ENCODE measurements around the gene JPH2. TPM values are rescaled to one million over a fixed set of nuclear protein-coding genes. Genes with fewer than 3 reads are reported as not detected.

The JPH2 gene
- total RNA-seq, 6 experiments from 2014 or later = 0.09 to 0.31 (median 0.10) TPM; not detected in 1

DNA sequence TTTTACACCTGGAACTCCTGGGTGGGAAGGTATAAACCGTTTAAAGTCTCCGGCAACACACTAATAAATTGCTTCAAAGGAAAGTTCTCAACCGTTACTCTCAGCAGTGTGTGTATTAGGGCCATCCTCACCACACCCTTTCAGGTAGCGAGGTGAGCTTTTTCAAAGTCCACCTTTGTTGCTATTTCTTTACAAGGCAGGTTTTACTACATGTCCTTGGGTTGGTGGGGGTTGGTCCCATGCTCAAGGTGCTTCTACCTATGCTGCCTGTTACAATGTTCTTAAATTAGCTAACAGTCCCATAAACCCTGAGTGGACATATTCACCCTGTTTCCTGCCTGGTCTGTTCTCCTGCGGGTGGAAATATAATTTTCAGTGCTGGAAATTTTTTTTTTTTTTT lies 36.7 kb upstream of the JPH2 start:
- H3K4me1 ChIP-seq = no peaks in the 10 kb centered on the region
- 84% methylated on average over 5 of the region's 5 CpGs for whole genome bisulfite sequencing (ENCODE audit: insufficient coverage, low coverage, low lambda C conversion rate, missing lambda C conversion rate)
- H3K4me3 ChIP-seq = no peak overlapping the region
- H3K9me3 ChIP-seq = no peaks in the 10 kb centered on the region
- ATAC-seq (no peak), DNase-seq (no peak)
- no peaks in the 10 kb centered on the region for H3K27me3 ChIP-seq
- no peak overlapping the region for H3K27ac ChIP-seq
- no peaks in the 10 kb centered on the region for H3K36me3 ChIP-seq
- TF ChIP-seq, protein P1, sequence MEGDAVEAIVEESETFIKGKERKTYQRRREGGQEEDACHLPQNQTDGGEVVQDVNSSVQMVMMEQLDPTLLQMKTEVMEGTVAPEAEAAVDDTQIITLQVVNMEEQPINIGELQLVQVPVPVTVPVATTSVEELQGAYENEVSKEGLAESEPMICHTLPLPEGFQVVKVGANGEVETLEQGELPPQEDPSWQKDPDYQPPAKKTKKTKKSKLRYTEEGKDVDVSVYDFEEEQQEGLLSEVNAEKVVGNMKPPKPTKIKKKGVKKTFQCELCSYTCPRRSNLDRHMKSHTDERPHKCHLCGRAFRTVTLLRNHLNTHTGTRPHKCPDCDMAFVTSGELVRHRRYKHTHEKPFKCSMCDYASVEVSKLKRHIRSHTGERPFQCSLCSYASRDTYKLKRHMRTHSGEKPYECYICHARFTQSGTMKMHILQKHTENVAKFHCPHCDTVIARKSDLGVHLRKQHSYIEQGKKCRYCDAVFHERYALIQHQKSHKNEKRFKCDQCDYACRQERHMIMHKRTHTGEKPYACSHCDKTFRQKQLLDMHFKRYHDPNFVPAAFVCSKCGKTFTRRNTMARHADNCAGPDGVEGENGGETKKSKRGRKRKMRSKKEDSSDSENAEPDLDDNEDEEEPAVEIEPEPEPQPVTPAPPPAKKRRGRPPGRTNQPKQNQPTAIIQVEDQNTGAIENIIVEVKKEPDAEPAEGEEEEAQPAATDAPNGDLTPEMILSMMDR (IDR thresholded peaks at IDR 0.05) = no peak
- no peak for TF ChIP-seq POLR2A (IDR thresholded peaks at IDR 0.05)
- intact Hi-C loops (cut with DNase I) = loop anchor here in 1 of 2 donors (10.0 kb wide), 1 partner anchor 81 kb away; no protein-coding TSS in a partner anchor

DNA sequence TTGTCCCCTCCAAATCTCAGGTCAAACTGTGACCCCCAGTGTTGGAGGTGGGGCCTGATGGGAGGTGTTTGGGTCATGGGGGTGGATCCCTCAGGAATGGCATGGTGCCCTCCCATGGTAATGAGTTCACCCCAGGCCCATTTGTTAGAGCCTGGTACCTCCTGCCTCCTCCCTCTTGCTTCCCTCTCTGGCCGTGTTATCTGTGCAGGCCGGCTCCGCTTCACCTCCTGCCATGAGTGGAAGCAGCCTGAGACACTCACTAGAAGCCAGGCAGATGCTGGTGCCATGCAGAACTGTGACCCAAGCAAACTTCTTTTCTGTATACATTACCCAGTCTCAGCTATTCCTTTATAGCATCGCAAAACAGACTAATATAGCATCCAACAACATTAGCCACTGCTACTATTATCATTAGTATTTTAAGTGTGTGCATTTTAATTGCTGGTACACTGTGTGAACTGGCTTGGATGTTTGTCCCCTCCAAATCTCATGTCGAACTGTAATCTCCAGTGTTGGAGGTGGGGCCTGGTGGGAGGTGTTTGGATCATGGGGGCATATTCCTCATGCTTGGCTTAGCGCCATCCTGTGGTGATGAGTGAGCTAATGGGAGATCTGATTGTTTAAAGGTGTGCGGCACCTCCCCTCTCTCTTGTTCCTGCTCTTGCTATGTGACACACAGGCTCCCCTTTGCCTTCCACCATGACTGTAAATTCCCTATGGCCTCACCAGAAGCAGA lies 35.8 kb upstream of the JPH2 start:
- 64% methylated on average over 4 of the region's 7 CpGs for WGBS (ENCODE audit: insufficient coverage, low coverage, low lambda C conversion rate, missing lambda C conversion rate)
- Histone ChIP-seq H3K36me3 (no peaks in the 10 kb centered on the region), H3K4me1 (peaks cover 0 to 4% (median 2%) of the 10 kb centered on the region in 4 donors), H3K27ac (no peak overlapping the region), H3K27me3 (no peaks in the 10 kb centered on the region), H3K9me3 (no peaks in the 10 kb centered on the region), H3K4me3 (no peak overlapping the region)
- TF ChIP-seq, protein P1 (IDR thresholded peaks at IDR 0.05) = no peak
- no peak for TF ChIP-seq POLR2A (IDR thresholded peaks at IDR 0.05)
- no peak for DNase-seq
- intact Hi-C loops (cut with DNase I) = loop anchor here in 1 of 2 donors (10.0 kb wide), 1 partner anchor 82 kb away; no protein-coding TSS in a partner anchor
- no peak for ATAC-seq

DNA sequence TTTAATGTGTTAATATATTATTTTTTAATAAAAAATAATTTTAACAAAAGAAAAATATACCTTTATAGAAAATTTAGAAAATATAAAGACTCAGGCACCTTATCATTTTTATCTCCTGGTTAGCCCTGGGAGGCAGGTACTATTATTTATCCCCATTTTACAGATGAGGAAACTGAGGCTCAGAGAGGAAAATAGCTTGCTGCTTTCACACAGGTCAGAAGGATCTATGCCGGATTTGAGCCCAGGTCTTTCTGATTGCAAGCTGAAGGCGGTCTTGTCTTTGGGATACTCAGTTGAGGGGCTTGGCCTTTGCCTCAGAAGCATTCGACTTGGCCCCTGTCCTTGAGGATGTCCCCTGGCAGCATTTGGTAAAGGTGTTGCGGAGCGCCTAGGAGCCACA lies 35.0 kb upstream of the JPH2 start:
- Histone ChIP-seq H3K4me3 (no peak overlapping the region), H3K27ac (no peak overlapping the region), H3K27me3 (no peaks in the 10 kb centered on the region), H3K9me3 (no peaks in the 10 kb centered on the region), H3K4me1 (peaks cover 0 to 10% (median 4%) of the 10 kb centered on the region in 4 donors), H3K36me3 (no peaks in the 10 kb centered on the region)
- 78% methylated on average over 2 of the region's 5 CpGs for WGBS (ENCODE audit: insufficient coverage, low coverage, low lambda C conversion rate, missing lambda C conversion rate)
- TF ChIP-seq POLR2A (IDR thresholded peaks at IDR 0.05) = no peak
- TF ChIP-seq, protein P1 (IDR thresholded peaks at IDR 0.05) = no peak
- ATAC-seq = no peak
- DNase-seq = no peak
- intact Hi-C loops (cut with DNase I) = loop anchor here in 1 of 2 donors (10.0 kb wide), 1 partner anchor 83 kb away; no protein-coding TSS in a partner anchor

DNA sequence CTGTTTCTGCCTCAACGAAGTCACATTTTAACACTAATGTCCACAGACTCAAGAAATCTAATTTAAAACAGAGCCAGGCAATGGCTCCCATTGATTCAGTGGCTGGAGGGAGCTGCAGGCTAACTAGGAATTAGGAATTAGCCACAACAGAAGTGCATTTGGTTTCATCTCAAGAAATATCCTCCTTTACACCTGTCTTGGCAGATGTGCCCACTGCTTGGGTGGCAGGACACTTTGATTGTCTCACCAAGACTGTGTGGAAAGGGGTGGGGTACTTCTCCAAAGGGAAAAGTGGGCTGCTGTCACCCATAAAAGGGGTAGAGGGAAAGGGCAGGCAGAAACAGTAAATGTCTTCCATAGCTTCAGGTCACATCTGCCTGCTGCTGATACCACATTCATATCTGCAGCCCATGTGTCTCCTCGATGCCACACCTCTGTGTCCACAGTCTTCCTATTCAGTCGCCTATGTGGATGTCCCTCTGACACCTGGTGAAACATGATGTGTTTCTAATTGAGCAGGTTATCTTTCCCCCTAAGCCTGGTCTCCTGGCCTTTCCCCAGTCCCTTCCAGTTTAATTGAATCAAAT lies 34.5 kb upstream of the JPH2 start:
- TF ChIP-seq, protein P1 (IDR thresholded peaks at IDR 0.05) = no peak
- TF ChIP-seq POLR2A (IDR thresholded peaks at IDR 0.05) = no peak
- no peak overlapping the region for H3K27ac ChIP-seq
- ATAC-seq = no peak
- no peak for DNase-seq
- intact Hi-C loops (cut with DNase I) = loop anchor here in 1 of 2 donors (10.0 kb wide), 1 partner anchor 83 kb away; no protein-coding TSS in a partner anchor
- 100% methylated on average over 1 of the region's 3 CpGs for WGBS (ENCODE audit: insufficient coverage, low coverage, low lambda C conversion rate, missing lambda C conversion rate)
- peaks cover 0 to 2% (median 0%) of the 10 kb centered on the region in 4 donors for H3K36me3 ChIP-seq
- H3K4me3 ChIP-seq = no peak overlapping the region
- H3K4me1 ChIP-seq = peaks cover 0 to 10% (median 4%) of the 10 kb centered on the region in 4 donors
- H3K9me3 ChIP-seq = no peaks in the 10 kb centered on the region
- H3K27me3 ChIP-seq = no peaks in the 10 kb centered on the region
